OCI-LY7 (cell line): ENCODE measurements around the gene GFY.

Experiments
- CTCF ChIP-seq: fragments of 200-600 bp; sonication (generic); conservative IDR thresholded peaks from 2 replicates; pipeline ENCODE4 v1.5.1; 2014; ENCODE audit warnings: mild to moderate bottlenecking, antibody characterized with exemption, low read length, moderate library complexity, mixed read lengths
- EZH2phosphoT487 ChIP-seq: fragments of 200-600 bp; sonication (generic); IDR thresholded peaks from 2 replicates; pipeline ENCODE4 v1.6.1; 2018; ENCODE audit warnings: low read depth, borderline replicate concordance, mild to moderate bottlenecking, mixed run types, antibody characterized with exemption, low read length, moderate library complexity, mixed read lengths

DNA sequence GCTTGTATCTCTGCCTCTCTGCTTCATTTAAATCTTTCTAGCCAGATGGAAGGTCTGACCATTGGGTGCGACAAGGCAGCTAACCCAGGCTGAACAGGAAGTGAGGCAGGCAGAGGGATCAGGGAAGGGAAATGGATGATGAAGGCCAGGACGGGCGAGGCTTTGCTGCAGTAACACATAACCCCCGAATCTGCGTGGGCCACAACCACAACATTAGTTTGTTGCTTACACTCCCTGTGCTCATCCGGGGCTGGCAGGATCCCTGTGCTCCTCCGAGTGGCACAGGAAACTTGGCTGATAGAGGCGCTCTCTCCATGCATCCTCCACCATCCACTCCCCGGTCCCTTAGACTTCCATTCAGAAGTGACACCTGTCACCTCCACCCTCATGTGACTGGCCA, 47.7 kb downstream of the GFY start:
- TF ChIP-seq CTCF = no peak
- TF ChIP-seq EZH2phosphoT487 = no peak
